Breast epithelium (tissue), 3 donors: ENCODE measurements around the gene SLC2A13.
A peak's percentile ranks its signal among the peaks of the same experiment; 100 is the strongest.

Source experiments
- POLR2AphosphoS5 ChIP-seq, 3 donors: sonication (generic); formaldehyde crosslinking; IDR thresholded peaks; one replicate each; pipeline ENCODE4 v1.6.1; 2017; ENCODE audit warnings: antibody characterized with exemption in 3 of 3
- TF ChIP-seq, protein P1 (sequence below), 3 donors: fragments of 450-650 bp; IDR thresholded peaks; one replicate each; pipeline ENCODE4 v1.5.1; 2016 to 2017; ENCODE audit warnings: antibody characterized with exemption in 3 of 3, mild to moderate bottlenecking in 3 of 3, moderate library complexity in 3 of 3

DNA sequence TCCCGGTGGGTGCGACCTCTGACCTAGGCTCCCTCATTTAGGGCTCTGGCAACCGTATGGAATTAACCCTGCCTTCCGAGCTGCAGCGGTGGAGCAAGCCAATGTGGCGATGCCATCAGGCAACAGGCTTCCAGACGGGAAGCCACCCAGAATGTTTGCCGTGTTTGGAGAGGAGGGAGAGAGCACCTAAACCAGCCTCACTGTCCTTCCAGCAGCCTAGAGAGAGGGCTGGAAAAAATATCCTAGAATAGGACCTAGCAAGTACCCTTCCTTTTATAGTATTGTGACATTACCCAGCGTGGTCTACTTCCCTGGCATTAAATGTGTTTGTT lies 287 bp upstream of the SLC2A13 start:
- TF ChIP-seq, protein P1, sequence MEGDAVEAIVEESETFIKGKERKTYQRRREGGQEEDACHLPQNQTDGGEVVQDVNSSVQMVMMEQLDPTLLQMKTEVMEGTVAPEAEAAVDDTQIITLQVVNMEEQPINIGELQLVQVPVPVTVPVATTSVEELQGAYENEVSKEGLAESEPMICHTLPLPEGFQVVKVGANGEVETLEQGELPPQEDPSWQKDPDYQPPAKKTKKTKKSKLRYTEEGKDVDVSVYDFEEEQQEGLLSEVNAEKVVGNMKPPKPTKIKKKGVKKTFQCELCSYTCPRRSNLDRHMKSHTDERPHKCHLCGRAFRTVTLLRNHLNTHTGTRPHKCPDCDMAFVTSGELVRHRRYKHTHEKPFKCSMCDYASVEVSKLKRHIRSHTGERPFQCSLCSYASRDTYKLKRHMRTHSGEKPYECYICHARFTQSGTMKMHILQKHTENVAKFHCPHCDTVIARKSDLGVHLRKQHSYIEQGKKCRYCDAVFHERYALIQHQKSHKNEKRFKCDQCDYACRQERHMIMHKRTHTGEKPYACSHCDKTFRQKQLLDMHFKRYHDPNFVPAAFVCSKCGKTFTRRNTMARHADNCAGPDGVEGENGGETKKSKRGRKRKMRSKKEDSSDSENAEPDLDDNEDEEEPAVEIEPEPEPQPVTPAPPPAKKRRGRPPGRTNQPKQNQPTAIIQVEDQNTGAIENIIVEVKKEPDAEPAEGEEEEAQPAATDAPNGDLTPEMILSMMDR (IDR thresholded peaks at IDR 0.05): no peak
- TF ChIP-seq POLR2AphosphoS5 (IDR thresholded peaks at IDR 0.05): peak in 1 of 3 donors; percentile 29
